Naive thymus-derived CD4-positive, alpha-beta T cell (primary cell): Measurements from ENCODE around the gene COX6A1. TPM values are rescaled to one million over a fixed set of nuclear protein-coding genes. Genes with fewer than 3 reads are reported as not detected.

Experiments
- ATAC-seq: fragments of 150-1000 bp; cut with Tn5 transposase; 2 replicates; pipeline ENCODE4 v1.10.0; 2021; ENCODE audit warnings: mild to moderate bottlenecking, moderate library complexity
- CTCF ChIA-PET: fragments of 350-600 bp; sonication (Branson Sonifier 250); formaldehyde crosslinking; loops from one replicate; lab custom pipeline; 2021; ENCODE audit warnings: antibody characterized with exemption; lab: Charles Lee
- POLR2A ChIA-PET: fragments of 350-600 bp; sonication (Branson Sonifier 250); formaldehyde crosslinking; loops from one replicate; lab custom pipeline; 2021; ENCODE audit warnings: antibody characterized with exemption, inconsistent platforms; lab: Charles Lee
- DNase-seq, 9 donors: peaks; one replicate each; pipeline versions ENCODE4 v3.0.0 to v3.0.0-alpha.2; 2020 to 2022; ENCODE audit warnings: mixed read lengths in 1 of 9
- H3K27ac ChIP-seq: one replicate; pipeline ENCODE4 v1.7.0; 2013; ENCODE audit warnings: mild to moderate bottlenecking, low read depth, low read length, moderate library complexity
- H3K27me3 ChIP-seq, 2 donors: one replicate each; pipeline ENCODE4 v1.7.0; 2013; ENCODE audit warnings: low read length in 2 of 2, mild to moderate bottlenecking in 2 of 2, moderate library complexity in 2 of 2; ENCODE audit not compliant: control insufficient read depth in 2 of 2, insufficient read depth in 2 of 2
- H3K36me3 ChIP-seq, 3 experiments: 1 replicate in 2 of 3; 2 replicates in 1 of 3; pipeline ENCODE4 v1.7.0; 2013; ENCODE audit warnings: low read length in 3 of 3, mild to moderate bottlenecking in 3 of 3, moderate library complexity in 1 of 3; ENCODE audit not compliant: insufficient read depth in 3 of 3, control insufficient read depth in 2 of 3
- H3K4me1 ChIP-seq, 2 donors: one replicate each; pipeline ENCODE4 v1.7.0; 2013; ENCODE audit warnings: low read length in 2 of 2, mild to moderate bottlenecking in 2 of 2, moderate library complexity in 1 of 2; ENCODE audit not compliant: control insufficient read depth in 2 of 2, insufficient read depth in 2 of 2
- H3K4me3 ChIP-seq: 2 replicates; pipeline ENCODE4 v1.7.0; 2013; ENCODE audit warnings: mild to moderate bottlenecking, low read length
- H3K9me3 ChIP-seq, 3 experiments: 1 replicate in 2 of 3; 2 replicates in 1 of 3; pipeline ENCODE4 v1.7.0; 2013; ENCODE audit warnings: low read length in 3 of 3; ENCODE audit not compliant: control insufficient read depth in 2 of 3
- H3K27ac Mint-ChIP-seq, 9 donors: one replicate each; pipeline ENCODE4 v1.8.0; 2020 to 2022; ENCODE audit warnings: mixed read lengths in 9 of 9, mild to moderate bottlenecking in 8 of 9, moderate library complexity in 5 of 9, inconsistent platforms in 2 of 9
- H3K27me3 Mint-ChIP-seq, 5 donors: one replicate each; pipeline ENCODE4 v1.8.0; 2021 to 2022; ENCODE audit warnings: mixed read lengths in 5 of 5, mild to moderate bottlenecking in 1 of 5
- H3K36me3 Mint-ChIP-seq, 5 donors: one replicate each; pipeline ENCODE4 v1.8.0; 2020 to 2022; ENCODE audit warnings: mixed read lengths in 5 of 5, mild to moderate bottlenecking in 3 of 5, inconsistent platforms in 1 of 5
- H3K4me1 Mint-ChIP-seq, 7 donors: one replicate each; pipeline ENCODE4 v1.8.0; 2020 to 2022; ENCODE audit warnings: mixed read lengths in 7 of 7, mild to moderate bottlenecking in 3 of 7, inconsistent platforms in 1 of 7
- H3K4me3 Mint-ChIP-seq, 10 donors: one replicate each; pipeline ENCODE4 v1.8.0; 2020 to 2022; ENCODE audit warnings: mild to moderate bottlenecking in 10 of 10, mixed read lengths in 10 of 10, moderate library complexity in 6 of 10, inconsistent platforms in 2 of 10
- H3K9me3 Mint-ChIP-seq, 11 donors: one replicate each; pipeline ENCODE4 v1.8.0; 2020 to 2022; ENCODE audit warnings: mixed read lengths in 11 of 11, mild to moderate bottlenecking in 4 of 11, inconsistent platforms in 1 of 11, moderate library complexity in 1 of 11
- intact Hi-C, 2 donors: fragments of 100-400 bp; cut with micrococcal nuclease; formaldehyde crosslinking; loops; one replicate each; pipeline ENCODE4 v1.15.1; 2023
- polyA plus RNA-seq, 2 donors: library from polyadenylated mRNA; unstranded; fragments of 300-500 nt; fragmentation: Illumina TruSeq; gene quantifications; one replicate each; pipeline ENCODE4 v1.2.3, GENCODE V29; 2021
- total RNA-seq, 6 experiments: library from RNA in 5 of 6; stranded (reverse) in 5 of 6; gene quantifications; 1 replicate in 5 of 6; 2 replicates in 1 of 6; pipeline ENCODE4 v1.2.3 and lab custom pipeline; 2021 to 2026

COX6A1 gene
- total and polyA plus RNA-seq, 7 experiments from 2014 or later = 118 to 782 (median 163) TPM

GRCh38 chr12:120462099-120462640 lies 24.3 kb downstream of the COX6A1 start:
- ChIA-PET CTCF (no interaction called here), POLR2A (interaction anchor here (0.6 to 1.8 kb wide), 3 partner anchors 10 to 222 kb away, joined by 3 to 6 read pairs (median 6); no protein-coding TSS in a partner anchor)
- peaks cover 12 to 26% (median 24%) of the 10 kb centered on the region in 7 donors for H3K4me1 Mint-ChIP-seq
- no peak overlapping the region for H3K4me3 Mint-ChIP-seq
- H3K27me3 Mint-ChIP-seq = no peaks in the 10 kb centered on the region
- no peaks in the 10 kb centered on the region for H3K9me3 Mint-ChIP-seq
- ATAC-seq = no peak
- Histone ChIP-seq H3K27ac (no peak overlapping the region), H3K27me3 (no peaks in the 10 kb centered on the region), H3K36me3 (peaks cover 26 to 82% (median 61%) of the 10 kb centered on the region in 3 experiments), H3K4me1 (peaks cover 0 to 9% of the 10 kb centered on the region in 2 donors), H3K9me3 (no peaks in the 10 kb centered on the region), H3K4me3 (no peak overlapping the region)
- peaks cover 4 to 44% (median 15%) of the 10 kb centered on the region in 5 donors for H3K36me3 Mint-ChIP-seq
- peak overlapping the region in 2 of 9 donors; percentile 16 to 67 for H3K27ac Mint-ChIP-seq
- DNase-seq = no peak
- intact Hi-C loops = no loop called here

- Mint-ChIP-seq H3K4me3 (no peak overlapping the region), H3K9me3 (no peaks in the 10 kb centered on the region), H3K27me3 (no peaks in the 10 kb centered on the region), H3K36me3 (peaks cover 4 to 41% (median 15%) of the 10 kb centered on the region in 5 donors), H3K27ac (peak overlapping the region in 1 of 9 donors; percentile 69), H3K4me1 (peaks cover 23 to 40% (median 35%) of the 10 kb centered on the region in 7 donors)
- ATAC-seq (no peak), DNase-seq (no peak)
- intact Hi-C loops = no loop called here
- H3K4me3 ChIP-seq = no peak overlapping the region
- POLR2A ChIA-PET = interaction anchor here (0.7 to 1.8 kb wide), 3 partner anchors 9 to 20 kb away, joined by 4 to 6 read pairs (median 4); no protein-coding TSS in a partner anchor
- CTCF ChIA-PET = interaction anchor here (0.5 to 1.6 kb wide), 4 partner anchors 11 to 135 kb away, joined by 3 to 4 read pairs (median 3); no protein-coding TSS in a partner anchor
- peaks cover 26 to 69% (median 55%) of the 10 kb centered on the region in 3 experiments for H3K36me3 ChIP-seq
- H3K9me3 ChIP-seq = no peaks in the 10 kb centered on the region
- H3K27ac ChIP-seq = no peak overlapping the region
- H3K27me3 ChIP-seq = no peaks in the 10 kb centered on the region
- peaks cover 0 to 17% of the 10 kb centered on the region in 2 donors for H3K4me1 ChIP-seq
Measured at GRCh38 chr12:120463712-120464111, 25.8 kb downstream of the COX6A1 start.

DNA sequence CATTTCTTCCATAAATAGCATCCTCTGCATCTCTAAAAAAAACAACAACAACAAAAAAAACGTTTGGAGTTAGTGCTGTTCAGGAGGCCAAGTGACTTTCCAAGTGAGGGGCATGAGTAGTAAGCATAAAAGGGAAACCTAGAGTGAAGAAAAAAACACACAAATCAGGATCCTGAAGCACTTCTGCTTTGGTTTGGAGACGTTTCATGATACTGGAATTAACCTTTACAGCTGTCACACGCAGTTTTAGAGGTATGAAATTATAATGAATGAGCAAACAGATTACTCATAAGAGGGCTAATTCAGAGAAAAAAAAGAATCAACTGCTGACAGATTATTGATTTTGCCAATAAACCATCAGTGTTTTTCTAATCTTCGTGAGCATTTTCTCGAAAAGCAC lies 27.8 kb downstream of the COX6A1 start:
- intact Hi-C loops = no loop called here
- H3K4me1 Mint-ChIP-seq = peaks cover 28 to 49% (median 42%) of the 10 kb centered on the region in 7 donors

DNA sequence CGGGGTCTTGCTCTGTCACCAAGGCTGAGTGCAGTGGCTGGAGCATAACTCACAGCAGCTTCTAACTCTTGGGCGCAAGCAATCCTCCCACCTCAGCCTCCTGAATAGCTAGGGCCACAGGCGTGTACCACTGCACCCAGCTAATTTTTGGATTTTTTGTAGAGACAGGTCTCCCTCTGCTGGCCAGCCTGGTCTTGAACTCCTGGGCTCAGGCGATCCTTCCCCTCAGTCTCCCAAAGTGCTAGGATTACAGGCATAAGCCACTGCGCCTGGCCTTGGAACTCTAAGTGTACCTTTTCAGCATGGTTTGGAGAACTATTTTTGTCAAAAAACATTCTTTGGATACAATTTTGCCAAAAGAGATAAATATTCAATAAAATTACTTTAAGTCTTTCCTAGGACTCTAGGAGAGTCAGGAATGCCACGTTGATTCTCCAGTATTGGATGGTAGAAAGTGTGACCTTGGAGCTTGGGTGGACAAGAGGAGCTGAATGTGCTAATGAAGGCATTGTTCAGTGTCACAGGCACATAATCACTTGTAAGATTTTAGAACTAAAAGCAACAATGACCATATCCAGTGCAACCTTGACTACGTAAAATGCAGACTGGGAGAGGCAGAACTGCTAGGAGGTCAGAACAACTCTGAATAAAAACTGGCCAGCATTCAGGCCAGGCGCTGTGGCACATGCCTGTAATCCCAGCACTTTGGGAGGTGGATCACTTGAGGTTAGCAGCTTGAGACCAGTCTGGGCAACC lies 28.8 kb downstream of the COX6A1 start:
- Histone ChIP-seq H3K4me3 (no peak overlapping the region), H3K27ac (peak overlapping the region; percentile 14), H3K4me1 (peaks cover 4 to 28% of the 10 kb centered on the region in 2 donors), H3K9me3 (no peaks in the 10 kb centered on the region), H3K27me3 (no peaks in the 10 kb centered on the region), H3K36me3 (peaks cover 18 to 43% (median 39%) of the 10 kb centered on the region in 3 experiments)
- peak in 8 of 9 donors; percentile 16 to 52 (median 37) for DNase-seq
- Mint-ChIP-seq H3K27ac (peak overlapping the region in 5 of 9 donors; percentile 23 to 87 (median 53)), H3K36me3 (peaks cover 4 to 25% (median 9%) of the 10 kb centered on the region in 5 donors), H3K4me1 (peaks cover 30 to 49% (median 44%) of the 10 kb centered on the region in 7 donors), H3K4me3 (peak overlapping the region in 6 of 10 donors; percentile 33 to 91 (median 42)), H3K27me3 (no peaks in the 10 kb centered on the region), H3K9me3 (no peaks in the 10 kb centered on the region)
- intact Hi-C loops = no loop called here
- ChIA-PET CTCF (interaction anchor here (0.5 to 2.8 kb wide), 11 partner anchors 9 to 333 kb away, joined by 3 to 13 read pairs (median 4); no protein-coding TSS in a partner anchor), POLR2A (interaction anchor here (0.9 to 4.5 kb wide), 5 partner anchors 9 to 150 kb away, joined by 3 to 34 read pairs (median 4); partner anchors contain the start of gene DYNLL1)
- no peak for ATAC-seq

More for the DNA sequence above, 27.8 kb downstream of the COX6A1 start:
- Histone ChIP-seq H3K27me3 (no peaks in the 10 kb centered on the region), H3K36me3 (peaks cover 18 to 50% (median 44%) of the 10 kb centered on the region in 3 experiments), H3K27ac (peak overlapping the region; percentile 14), H3K4me3 (no peak overlapping the region), H3K4me1 (peaks cover 4 to 24% of the 10 kb centered on the region in 2 donors), H3K9me3 (no peaks in the 10 kb centered on the region)
- CTCF ChIA-PET = interaction anchor here (1.0 to 2.8 kb wide), 2 partner anchors 13 to 109 kb away, joined by 5 to 13 read pairs; no protein-coding TSS in a partner anchor
- no peaks in the 10 kb centered on the region for H3K27me3 Mint-ChIP-seq
- ATAC-seq (no peak), DNase-seq (no peak)
- peak overlapping the region in 4 of 9 donors; percentile 12 to 71 (median 44) for H3K27ac Mint-ChIP-seq
- peaks cover 4 to 28% (median 9%) of the 10 kb centered on the region in 5 donors for H3K36me3 Mint-ChIP-seq
- H3K9me3 Mint-ChIP-seq = no peaks in the 10 kb centered on the region
- no peak overlapping the region for H3K4me3 Mint-ChIP-seq
- POLR2A ChIA-PET = interaction anchor here (0.9 to 1.0 kb wide), 2 partner anchors 26 to 149 kb away, joined by 3 read pairs; no protein-coding TSS in a partner anchor

GRCh38 chr12:120467439-120467838 lies 29.5 kb downstream of the COX6A1 start:
- H3K4me1 ChIP-seq = peaks cover 4 to 31% of the 10 kb centered on the region in 2 donors
- no peak for ATAC-seq
- H3K9me3 ChIP-seq = no peaks in the 10 kb centered on the region
- no peak overlapping the region for H3K27ac ChIP-seq
- intact Hi-C loops = no loop called here
- peaks cover 4 to 25% (median 9%) of the 10 kb centered on the region in 5 donors for H3K36me3 Mint-ChIP-seq
- H3K4me3 Mint-ChIP-seq = peak overlapping the region; percentile 7 to 93 (median 88)
- H3K4me1 Mint-ChIP-seq = peaks cover 32 to 54% (median 49%) of the 10 kb centered on the region in 7 donors
- no peaks in the 10 kb centered on the region for H3K27me3 ChIP-seq
- peaks cover 15 to 36% (median 32%) of the 10 kb centered on the region in 3 experiments for H3K36me3 ChIP-seq
- H3K27ac Mint-ChIP-seq = peak overlapping the region; percentile 4 to 87 (median 62)
- POLR2A ChIA-PET = interaction anchor here (3.3 to 4.5 kb wide), 3 partner anchors 9 to 28 kb away, joined by 24 to 34 read pairs (median 30); partner anchors contain the start of genes COX6A1 and DYNLL1
- H3K4me3 ChIP-seq = no peak overlapping the region
- H3K27me3 Mint-ChIP-seq = no peaks in the 10 kb centered on the region
- H3K9me3 Mint-ChIP-seq = no peaks in the 10 kb centered on the region
- CTCF ChIA-PET = interaction anchor here (0.7 to 2.8 kb wide), 8 partner anchors 8 to 1915 kb away, joined by 3 to 13 read pairs (median 6); no protein-coding TSS in a partner anchor
- no peak for DNase-seq
